ENCODE results near the gene FA2H.

DNA sequence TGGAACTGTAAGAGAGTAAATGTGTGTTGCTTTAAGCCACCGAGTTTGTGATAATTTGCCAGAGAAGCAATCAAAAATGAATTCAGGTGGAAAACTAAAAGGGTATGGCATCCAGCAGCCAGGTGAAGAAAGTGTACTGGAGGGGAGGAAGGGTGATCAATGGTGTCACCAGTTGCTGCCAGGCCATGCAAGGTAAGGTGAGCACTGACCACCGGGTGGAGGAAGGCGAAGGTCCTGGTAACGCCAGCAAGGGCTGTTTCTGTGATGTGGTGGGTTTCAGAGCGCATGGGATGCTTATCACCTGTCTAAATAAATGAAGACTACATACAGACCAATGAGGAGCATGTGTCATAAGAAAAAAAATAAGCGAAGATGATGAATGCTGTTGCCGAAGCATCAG lies 6.9 kb downstream of the FA2H start:
- TF ChIP-seq, protein P1, sequence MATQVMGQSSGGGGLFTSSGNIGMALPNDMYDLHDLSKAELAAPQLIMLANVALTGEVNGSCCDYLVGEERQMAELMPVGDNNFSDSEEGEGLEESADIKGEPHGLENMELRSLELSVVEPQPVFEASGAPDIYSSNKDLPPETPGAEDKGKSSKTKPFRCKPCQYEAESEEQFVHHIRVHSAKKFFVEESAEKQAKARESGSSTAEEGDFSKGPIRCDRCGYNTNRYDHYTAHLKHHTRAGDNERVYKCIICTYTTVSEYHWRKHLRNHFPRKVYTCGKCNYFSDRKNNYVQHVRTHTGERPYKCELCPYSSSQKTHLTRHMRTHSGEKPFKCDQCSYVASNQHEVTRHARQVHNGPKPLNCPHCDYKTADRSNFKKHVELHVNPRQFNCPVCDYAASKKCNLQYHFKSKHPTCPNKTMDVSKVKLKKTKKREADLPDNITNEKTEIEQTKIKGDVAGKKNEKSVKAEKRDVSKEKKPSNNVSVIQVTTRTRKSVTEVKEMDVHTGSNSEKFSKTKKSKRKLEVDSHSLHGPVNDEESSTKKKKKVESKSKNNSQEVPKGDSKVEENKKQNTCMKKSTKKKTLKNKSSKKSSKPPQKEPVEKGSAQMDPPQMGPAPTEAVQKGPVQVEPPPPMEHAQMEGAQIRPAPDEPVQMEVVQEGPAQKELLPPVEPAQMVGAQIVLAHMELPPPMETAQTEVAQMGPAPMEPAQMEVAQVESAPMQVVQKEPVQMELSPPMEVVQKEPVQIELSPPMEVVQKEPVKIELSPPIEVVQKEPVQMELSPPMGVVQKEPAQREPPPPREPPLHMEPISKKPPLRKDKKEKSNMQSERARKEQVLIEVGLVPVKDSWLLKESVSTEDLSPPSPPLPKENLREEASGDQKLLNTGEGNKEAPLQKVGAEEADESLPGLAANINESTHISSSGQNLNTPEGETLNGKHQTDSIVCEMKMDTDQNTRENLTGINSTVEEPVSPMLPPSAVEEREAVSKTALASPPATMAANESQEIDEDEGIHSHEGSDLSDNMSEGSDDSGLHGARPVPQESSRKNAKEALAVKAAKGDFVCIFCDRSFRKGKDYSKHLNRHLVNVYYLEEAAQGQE (IDR thresholded peaks at IDR 0.05; ENCODE audit: insufficient replicate concordance, low read depth), result no peak
- TF ChIP-seq, protein P2, sequence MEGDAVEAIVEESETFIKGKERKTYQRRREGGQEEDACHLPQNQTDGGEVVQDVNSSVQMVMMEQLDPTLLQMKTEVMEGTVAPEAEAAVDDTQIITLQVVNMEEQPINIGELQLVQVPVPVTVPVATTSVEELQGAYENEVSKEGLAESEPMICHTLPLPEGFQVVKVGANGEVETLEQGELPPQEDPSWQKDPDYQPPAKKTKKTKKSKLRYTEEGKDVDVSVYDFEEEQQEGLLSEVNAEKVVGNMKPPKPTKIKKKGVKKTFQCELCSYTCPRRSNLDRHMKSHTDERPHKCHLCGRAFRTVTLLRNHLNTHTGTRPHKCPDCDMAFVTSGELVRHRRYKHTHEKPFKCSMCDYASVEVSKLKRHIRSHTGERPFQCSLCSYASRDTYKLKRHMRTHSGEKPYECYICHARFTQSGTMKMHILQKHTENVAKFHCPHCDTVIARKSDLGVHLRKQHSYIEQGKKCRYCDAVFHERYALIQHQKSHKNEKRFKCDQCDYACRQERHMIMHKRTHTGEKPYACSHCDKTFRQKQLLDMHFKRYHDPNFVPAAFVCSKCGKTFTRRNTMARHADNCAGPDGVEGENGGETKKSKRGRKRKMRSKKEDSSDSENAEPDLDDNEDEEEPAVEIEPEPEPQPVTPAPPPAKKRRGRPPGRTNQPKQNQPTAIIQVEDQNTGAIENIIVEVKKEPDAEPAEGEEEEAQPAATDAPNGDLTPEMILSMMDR (IDR thresholded peaks at IDR 0.05; ENCODE audit: insufficient read depth, low read length), result no peak
- TF ChIP-seq POLR2AphosphoS5 (IDR thresholded peaks at IDR 0.05; ENCODE audit: low read depth) (no peak), GABPA (IDR thresholded peaks at IDR 0.05; ENCODE audit: low read depth) (no peak)

Measured in HL-60 (cell line).